Stimulated activated CD4-positive, alpha-beta T cell treated with anti-CD3 and anti-CD28 coated beads, Interleukin-1b, Interleukin-23, amount 100 ng/mL, for 24 hours (primary cell): ENCODE results near the gene BCAS3.
"Not testable (repeated sequence)": the region's sequence is repeated elsewhere in the genome, so short reads cannot be mapped to it uniquely, and the experiment has no call there.

ENCODE experiments used
- DNase-seq, 4 experiments: peaks; one replicate each; pipeline ENCODE4 v3.0.0-alpha.2; 2020; ENCODE audit warnings: low read depth in 4 of 4, low spot score in 1 of 4

BCAS3 gene

GRCh38 chr17:61244988-61245387 lies 567.3 kb downstream of the BCAS3 start:
- not testable (repeated sequence) for DNase-seq

- no peak for DNase-seq
Observed at GRCh38 chr17:61245706-61246135, 568.1 kb downstream of the BCAS3 start.

- no peak for DNase-seq
Observed at GRCh38 chr17:61247439-61247838, 569.8 kb downstream of the BCAS3 start.

- no peak for DNase-seq
Observed at GRCh38 chr17:61248399-61248798, 570.7 kb downstream of the BCAS3 start.

GRCh38 chr17:61249649-61250299 lies 572.1 kb downstream of the BCAS3 start:
- no peak for DNase-seq

GRCh38 chr17:61250335-61250890 lies 572.8 kb downstream of the BCAS3 start:
- DNase-seq: no peak

- no peak for DNase-seq
Observed at GRCh38 chr17:61251939-61252865, 574.6 kb downstream of the BCAS3 start.

GRCh38 chr17:61253362-61253761 lies 575.7 kb downstream of the BCAS3 start:
- DNase-seq: no peak

GRCh38 chr17:61253937-61254574 lies 576.4 kb downstream of the BCAS3 start:
- DNase-seq: no peak

GRCh38 chr17:61254904-61255303 lies 577.3 kb downstream of the BCAS3 start:
- DNase-seq: no peak

- no peak for DNase-seq
Observed at GRCh38 chr17:61255647-61256046, 578.0 kb downstream of the BCAS3 start.

- DNase-seq: no peak
Observed at GRCh38 chr17:61259360-61259759, 581.7 kb downstream of the BCAS3 start.

- no peak for DNase-seq
Observed at GRCh38 chr17:61260071-61260797, 582.6 kb downstream of the BCAS3 start.

- no peak for DNase-seq
Observed at GRCh38 chr17:61261001-61261637, 583.5 kb downstream of the BCAS3 start.

GRCh38 chr17:61265397-61265796 lies 587.7 kb downstream of the BCAS3 start:
- DNase-seq: no peak

GRCh38 chr17:61267847-61268246 lies 590.2 kb downstream of the BCAS3 start:
- no peak for DNase-seq

- no peak for DNase-seq
Observed at GRCh38 chr17:61275395-61275794, 597.7 kb downstream of the BCAS3 start.

- DNase-seq: no peak
Observed at GRCh38 chr17:61276806-61277205, 599.2 kb downstream of the BCAS3 start.

GRCh38 chr17:61279476-61280145 lies 602.0 kb downstream of the BCAS3 start:
- DNase-seq: no peak

- no peak for DNase-seq
Observed at GRCh38 chr17:61280338-61280737, 602.7 kb downstream of the BCAS3 start.
